ENCODE measurements around the gene CACNA1G.

CACNA1G gene

DNA sequence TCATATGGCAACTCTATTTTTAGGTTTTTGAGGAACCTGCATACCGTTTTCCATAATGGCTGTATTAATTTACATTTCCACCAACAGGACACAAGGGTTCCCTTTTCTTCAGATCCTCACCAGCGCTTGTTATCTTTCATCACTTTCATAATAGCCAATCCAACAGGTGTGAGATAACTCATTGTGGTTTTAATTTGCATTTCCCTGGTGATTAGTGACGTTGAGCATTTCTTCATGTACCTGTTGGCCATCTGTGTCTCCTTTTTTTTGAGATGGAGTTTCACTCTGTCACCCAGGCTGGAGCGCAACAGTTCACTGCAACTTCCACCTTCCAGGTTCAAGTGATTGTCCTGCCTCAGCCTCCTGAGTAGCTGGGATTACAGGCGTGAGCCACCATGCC lies 38.0 kb downstream of the CACNA1G start:
- DNase-seq (ENCODE audit: extremely low read depth, insufficient read length), result no peak
- Histone ChIP-seq H3K27me3 (replicated peaks; ENCODE audit: control insufficient read depth, insufficient read depth, low read length) (no peaks in the 10 kb centered on the region; the same call in 1 of the 2 replicates), H3K4me3 (replicated peaks; ENCODE audit: low read depth, low read length) (no peak overlapping the region), H3K36me3 (ENCODE audit: control insufficient read depth, insufficient read depth, low read length) (no peaks in the 10 kb centered on the region)
- TF ChIP-seq, protein P1, sequence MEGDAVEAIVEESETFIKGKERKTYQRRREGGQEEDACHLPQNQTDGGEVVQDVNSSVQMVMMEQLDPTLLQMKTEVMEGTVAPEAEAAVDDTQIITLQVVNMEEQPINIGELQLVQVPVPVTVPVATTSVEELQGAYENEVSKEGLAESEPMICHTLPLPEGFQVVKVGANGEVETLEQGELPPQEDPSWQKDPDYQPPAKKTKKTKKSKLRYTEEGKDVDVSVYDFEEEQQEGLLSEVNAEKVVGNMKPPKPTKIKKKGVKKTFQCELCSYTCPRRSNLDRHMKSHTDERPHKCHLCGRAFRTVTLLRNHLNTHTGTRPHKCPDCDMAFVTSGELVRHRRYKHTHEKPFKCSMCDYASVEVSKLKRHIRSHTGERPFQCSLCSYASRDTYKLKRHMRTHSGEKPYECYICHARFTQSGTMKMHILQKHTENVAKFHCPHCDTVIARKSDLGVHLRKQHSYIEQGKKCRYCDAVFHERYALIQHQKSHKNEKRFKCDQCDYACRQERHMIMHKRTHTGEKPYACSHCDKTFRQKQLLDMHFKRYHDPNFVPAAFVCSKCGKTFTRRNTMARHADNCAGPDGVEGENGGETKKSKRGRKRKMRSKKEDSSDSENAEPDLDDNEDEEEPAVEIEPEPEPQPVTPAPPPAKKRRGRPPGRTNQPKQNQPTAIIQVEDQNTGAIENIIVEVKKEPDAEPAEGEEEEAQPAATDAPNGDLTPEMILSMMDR (IDR thresholded peaks at IDR 0.05; ENCODE audit: insufficient read depth, low read length, poor library complexity, severe bottlenecking), result no peak

GRCh38 chr17:50599606-50600005 lies 39.1 kb downstream of the CACNA1G start:
- H3K27me3 ChIP-seq (replicated peaks; ENCODE audit: control insufficient read depth, insufficient read depth, low read length), result peaks cover 2% of the 10 kb centered on the region

DNA sequence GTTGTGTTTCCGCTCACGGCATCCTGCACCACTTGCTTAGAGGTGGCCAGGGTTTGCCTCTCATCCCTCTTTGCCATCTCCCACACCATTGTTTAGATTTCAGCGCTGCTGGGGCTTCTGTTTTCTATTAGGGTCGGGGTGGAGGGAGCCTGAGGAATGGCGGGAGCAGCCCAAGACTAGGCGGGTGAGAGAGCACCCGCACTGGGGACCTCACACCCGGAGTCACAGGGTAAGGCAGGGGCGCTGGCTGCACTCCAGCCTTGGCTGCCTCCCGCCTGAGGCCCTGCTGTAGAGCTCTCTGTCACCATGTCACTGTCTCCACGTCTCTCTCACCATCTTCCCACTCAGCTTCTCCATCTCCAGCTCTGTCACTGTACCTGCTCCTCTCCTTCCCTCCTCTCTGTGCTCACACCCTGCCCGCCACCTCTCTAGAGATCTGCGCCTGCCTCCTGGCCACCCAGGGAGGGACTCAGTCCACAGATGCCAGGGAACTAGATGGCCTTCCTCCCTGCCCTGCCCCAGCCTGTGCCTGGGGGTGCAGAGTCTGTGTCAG lies 41.4 kb downstream of the CACNA1G start:
- Histone ChIP-seq H3K4me3 (replicated peaks; ENCODE audit: low read depth, low read length) (no peak overlapping the region), H3K27me3 (replicated peaks; ENCODE audit: control insufficient read depth, insufficient read depth, low read length) (peaks cover 2% of the 10 kb centered on the region), H3K36me3 (ENCODE audit: control insufficient read depth, insufficient read depth, low read length) (no peaks in the 10 kb centered on the region)
- TF ChIP-seq, protein P1 (IDR thresholded peaks at IDR 0.05; ENCODE audit: insufficient read depth, low read length, poor library complexity, severe bottlenecking), result no peak
- no peak for DNase-seq (ENCODE audit: extremely low read depth, insufficient read length)

More at GRCh38 chr17:50599606-50600005, 39.1 kb downstream of the CACNA1G start:
- Histone ChIP-seq H3K4me3 (replicated peaks; ENCODE audit: low read depth, low read length) (no peak overlapping the region), H3K36me3 (ENCODE audit: control insufficient read depth, insufficient read depth, low read length) (no peaks in the 10 kb centered on the region)
- no peak for DNase-seq (ENCODE audit: extremely low read depth, insufficient read length)
- TF ChIP-seq, protein P1 (IDR thresholded peaks at IDR 0.05; ENCODE audit: insufficient read depth, low read length, poor library complexity, severe bottlenecking), result no peak

DNA sequence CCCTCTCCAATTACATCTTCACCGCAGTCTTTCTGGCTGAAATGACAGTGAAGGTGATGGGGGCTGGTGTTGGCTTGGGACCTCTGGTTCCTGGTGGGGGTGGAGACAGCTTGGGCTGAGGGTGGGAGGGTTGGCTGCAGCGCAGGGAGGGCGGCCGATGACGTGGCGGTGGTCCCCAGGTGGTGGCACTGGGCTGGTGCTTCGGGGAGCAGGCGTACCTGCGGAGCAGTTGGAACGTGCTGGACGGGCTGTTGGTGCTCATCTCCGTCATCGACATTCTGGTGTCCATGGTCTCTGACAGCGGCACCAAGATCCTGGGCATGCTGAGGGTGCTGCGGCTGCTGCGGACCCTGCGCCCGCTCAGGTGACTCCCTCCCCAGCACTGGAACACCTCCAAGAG lies 42.3 kb downstream of the CACNA1G start:
- TF ChIP-seq, protein P1 (IDR thresholded peaks at IDR 0.05; ENCODE audit: insufficient read depth, low read length, poor library complexity, severe bottlenecking), result no peak
- peaks cover 3% of the 10 kb centered on the region for H3K27me3 ChIP-seq (replicated peaks; ENCODE audit: control insufficient read depth, insufficient read depth, low read length)
- DNase-seq (ENCODE audit: extremely low read depth, insufficient read length), result no peak
- no peak overlapping the region for H3K4me3 ChIP-seq (replicated peaks; ENCODE audit: low read depth, low read length)
- no peaks in the 10 kb centered on the region for H3K36me3 ChIP-seq (ENCODE audit: control insufficient read depth, insufficient read depth, low read length)

DNA sequence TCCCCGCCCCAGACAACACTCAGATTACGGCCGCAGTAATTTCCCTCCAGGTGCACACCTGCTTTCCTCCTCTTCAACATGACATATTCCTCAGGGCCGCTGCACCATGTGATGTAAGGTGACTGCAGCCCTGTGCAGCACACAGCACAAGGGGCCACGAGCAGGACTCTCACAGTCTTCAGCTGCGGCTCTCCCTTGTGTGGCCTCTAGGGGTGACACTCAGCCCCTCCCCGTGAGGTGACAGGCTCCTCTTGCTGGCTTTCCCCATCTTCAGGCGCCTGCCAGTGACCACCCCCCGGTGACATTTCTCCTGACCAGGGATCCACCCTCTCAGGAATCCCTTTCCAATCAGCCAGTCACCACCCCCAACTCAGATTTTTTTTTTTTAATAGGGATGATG lies 42.8 kb downstream of the CACNA1G start:
- Histone ChIP-seq H3K27me3 (replicated peaks; ENCODE audit: control insufficient read depth, insufficient read depth, low read length) (peaks cover 3% of the 10 kb centered on the region), H3K4me3 (replicated peaks; ENCODE audit: low read depth, low read length) (no peak overlapping the region), H3K36me3 (ENCODE audit: control insufficient read depth, insufficient read depth, low read length) (no peaks in the 10 kb centered on the region)
- TF ChIP-seq, protein P1 (IDR thresholded peaks at IDR 0.05; ENCODE audit: insufficient read depth, low read length, poor library complexity, severe bottlenecking), result peak; percentile 50
- no peak for DNase-seq (ENCODE audit: extremely low read depth, insufficient read length)

DNA sequence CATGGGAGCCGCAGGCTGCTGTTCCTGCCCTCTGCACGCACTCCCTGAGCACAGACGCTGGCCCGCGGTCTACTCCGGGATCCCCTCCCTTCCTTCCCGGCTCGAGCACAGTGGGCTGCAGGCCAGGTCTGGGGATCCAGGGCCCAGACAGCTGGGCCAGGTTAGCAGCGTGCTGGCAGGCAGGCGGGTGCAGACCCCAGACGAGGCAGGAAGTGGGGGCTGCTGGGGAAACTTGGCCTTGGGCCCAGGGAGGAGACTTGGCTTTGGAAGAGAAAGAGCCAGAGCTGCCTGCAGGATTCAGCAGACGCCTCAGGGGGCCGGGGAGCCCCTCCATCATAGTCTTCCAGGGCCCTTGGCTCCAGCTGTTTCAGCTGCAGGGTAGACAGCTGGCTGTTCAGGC lies 44.0 kb downstream of the CACNA1G start:
- TF ChIP-seq, protein P1 (IDR thresholded peaks at IDR 0.05; ENCODE audit: insufficient read depth, low read length, poor library complexity, severe bottlenecking), result no peak
- no peaks in the 10 kb centered on the region for H3K36me3 ChIP-seq (ENCODE audit: control insufficient read depth, insufficient read depth, low read length)
- DNase-seq (ENCODE audit: extremely low read depth, insufficient read length), result no peak
- peaks cover 3% of the 10 kb centered on the region for H3K27me3 ChIP-seq (replicated peaks; ENCODE audit: control insufficient read depth, insufficient read depth, low read length)
- no peak overlapping the region for H3K4me3 ChIP-seq (replicated peaks; ENCODE audit: low read depth, low read length)

Measured in GM06990 (cell line).